H9 (cell line): ENCODE data around the gene C5AR1. TPM values are rescaled to one million over a fixed set of nuclear protein-coding genes. Genes with fewer than 3 reads are reported as not detected.

ENCODE experiments used
- DNase-seq: peaks from one replicate; pipeline ENCODE4 v3.0.0-alpha.2; 2017
- H2AFZ ChIP-seq: one replicate; pipeline ENCODE4 v1.6.1; 2013; ENCODE audit warnings: mild to moderate bottlenecking, low read length, control low read depth, moderate library complexity
- H2AK5ac ChIP-seq: 2 replicates; pipeline ENCODE4 v1.6.1; 2013; ENCODE audit warnings: low read length, control low read depth, mixed read lengths; ENCODE audit not compliant: insufficient read length
- H2BK120ac ChIP-seq: one replicate; pipeline ENCODE4 v1.6.1; 2013; ENCODE audit warnings: low read depth, mild to moderate bottlenecking, low read length, control low read depth, inconsistent platforms; ENCODE audit not compliant: poor library complexity, severe bottlenecking
- H2BK12ac ChIP-seq: 2 replicates; pipeline ENCODE4 v1.6.1; 2013; ENCODE audit warnings: low read length, control low read depth, mixed read lengths, low read depth; ENCODE audit not compliant: insufficient read length
- H2BK15ac ChIP-seq: 2 replicates; pipeline ENCODE4 v1.6.1; 2013; ENCODE audit warnings: low read depth, low read length, control low read depth
- H2BK20ac ChIP-seq: one replicate; pipeline ENCODE4 v1.6.1; 2013; ENCODE audit warnings: low read depth, mild to moderate bottlenecking, low read length, control low read depth, inconsistent platforms; ENCODE audit not compliant: poor library complexity, severe bottlenecking
- H2BK5ac ChIP-seq: 2 replicates; pipeline ENCODE4 v1.6.1; 2013; ENCODE audit warnings: low read length, control low read depth, mixed read lengths; ENCODE audit not compliant: insufficient read length
- H3K14ac ChIP-seq: 2 replicates; pipeline ENCODE4 v1.6.1; 2013; ENCODE audit warnings: low read length, control low read depth; ENCODE audit not compliant: insufficient read depth
- H3K18ac ChIP-seq: 2 replicates; pipeline ENCODE4 v1.6.1; 2013; ENCODE audit warnings: low read depth, mild to moderate bottlenecking, mixed read lengths, low read length, control low read depth; ENCODE audit not compliant: insufficient read length
- H3K23ac ChIP-seq: 2 replicates; pipeline ENCODE4 v1.6.1; 2013; ENCODE audit warnings: low read length, control low read depth, mixed read lengths, low read depth; ENCODE audit not compliant: insufficient read length
- H3K23me2 ChIP-seq: 2 replicates; pipeline ENCODE4 v1.6.1; 2013; ENCODE audit warnings: low read depth, mild to moderate bottlenecking, mixed read lengths, low read length, control low read depth; ENCODE audit not compliant: insufficient read length, poor library complexity, severe bottlenecking
- H3K27ac ChIP-seq: 2 replicates; pipeline ENCODE4 v1.5.1; 2013; ENCODE audit warnings: low read length, control low read depth, mixed read lengths, low read depth; ENCODE audit not compliant: insufficient read length
- H3K27me3 ChIP-seq: 2 replicates; pipeline ENCODE4 v1.6.1; 2013; ENCODE audit warnings: low read length, control low read depth, inconsistent platforms; ENCODE audit not compliant: insufficient read depth
- H3K4ac ChIP-seq: 2 replicates; pipeline ENCODE4 v1.6.1; 2013; ENCODE audit warnings: low read depth, mild to moderate bottlenecking, control low read depth, inconsistent platforms, low read length, moderate library complexity
- H3K4me1 ChIP-seq: 2 replicates; pipeline ENCODE4 v1.6.1; 2013; ENCODE audit warnings: low read length, control low read depth, inconsistent platforms; ENCODE audit not compliant: insufficient read depth
- H3K4me2 ChIP-seq: 2 replicates; pipeline ENCODE4 v1.6.1; 2013; ENCODE audit warnings: low read length, control low read depth, mixed read lengths; ENCODE audit not compliant: insufficient read length, insufficient read depth
- H3K56ac ChIP-seq: 2 replicates; pipeline ENCODE4 v1.6.1; 2013; ENCODE audit warnings: low read depth, mild to moderate bottlenecking, mixed read lengths, low read length, control low read depth; ENCODE audit not compliant: insufficient read length
- H3K79me1 ChIP-seq: 2 replicates; pipeline ENCODE4 v1.6.1; 2013; ENCODE audit warnings: low read depth, mild to moderate bottlenecking, moderate library complexity, low read length, control low read depth, inconsistent platforms; ENCODE audit not compliant: insufficient read depth, poor library complexity, severe bottlenecking
- H3K79me2 ChIP-seq: 2 replicates; pipeline ENCODE4 v1.6.1; 2013; ENCODE audit warnings: low read length, control low read depth, inconsistent platforms; ENCODE audit not compliant: insufficient read depth
- H3K9ac ChIP-seq: 2 replicates; pipeline ENCODE4 v1.6.1; 2013; ENCODE audit warnings: low read length, control low read depth, mixed read lengths; ENCODE audit not compliant: insufficient read length; ENCODE audit errors: extremely low read depth
- H3K9me3 ChIP-seq: one replicate; pipeline ENCODE4 v1.6.1; 2013; ENCODE audit warnings: low read depth, low read length, inconsistent platforms; ENCODE audit not compliant: control insufficient read depth
- H3T11ph ChIP-seq: one replicate; pipeline ENCODE4 v1.6.1; 2013; ENCODE audit warnings: mild to moderate bottlenecking, low read length, control low read depth, inconsistent platforms
- H4K20me1 ChIP-seq: one replicate; pipeline ENCODE4 v1.6.1; 2013; ENCODE audit not compliant: control insufficient read depth, insufficient read length, insufficient read depth
- H4K5ac ChIP-seq: 2 replicates; pipeline ENCODE4 v1.6.1; 2013; ENCODE audit warnings: low read depth, mild to moderate bottlenecking, mixed read lengths, low read length, control low read depth; ENCODE audit not compliant: insufficient read length
- H4K8ac ChIP-seq: replicated peaks from 2 replicates; pipeline ENCODE4 v1.6.1; 2013; ENCODE audit warnings: low read length, control low read depth, mixed read lengths, low read depth; ENCODE audit not compliant: insufficient read length
- H4K91ac ChIP-seq: 2 replicates; pipeline ENCODE4 v1.6.1; 2013; ENCODE audit warnings: low read depth, mild to moderate bottlenecking, moderate library complexity, mixed read lengths, low read length, control low read depth; ENCODE audit not compliant: insufficient read length
- H3K27ac Mint-ChIP-seq, 3 experiments: 2 replicates in 2 of 3; 3 replicates in 1 of 3; pipeline ENCODE4 v1.8.0; 2020 to 2021; ENCODE audit warnings: mixed read lengths in 3 of 3, mild to moderate bottlenecking in 1 of 3, moderate library complexity in 1 of 3
- H3K27me3 Mint-ChIP-seq: 2 replicates; pipeline ENCODE4 v1.8.0; 2021; ENCODE audit warnings: low read depth, mild to moderate bottlenecking, moderate library complexity, mixed read lengths
- H3K36me3 Mint-ChIP-seq, 3 experiments: 2 replicates in 2 of 3; 3 replicates in 1 of 3; pipeline ENCODE4 v1.8.0; 2020 to 2021; ENCODE audit warnings: low read depth in 3 of 3, mixed read lengths in 3 of 3; ENCODE audit not compliant: insufficient read depth in 1 of 3
- H3K4me1 Mint-ChIP-seq, 2 experiments: 2 replicates each; pipeline ENCODE4 v1.8.0; 2020; ENCODE audit warnings: mixed read lengths in 2 of 2
- H3K4me3 Mint-ChIP-seq, 2 experiments: 2 replicates in 1 of 2; 3 replicates in 1 of 2; pipeline ENCODE4 v1.8.0; 2020 to 2021; ENCODE audit warnings: mild to moderate bottlenecking in 2 of 2, mixed read lengths in 2 of 2, moderate library complexity in 1 of 2
- H3K9me3 Mint-ChIP-seq, 2 experiments: 2 replicates in 1 of 2; 3 replicates in 1 of 2; pipeline ENCODE4 v1.8.0; 2020; ENCODE audit warnings: mild to moderate bottlenecking in 2 of 2, mixed read lengths in 2 of 2, moderate library complexity in 1 of 2
- CTCF ChIP-seq: fragments of 200-600 bp; sonication (generic); conservative IDR thresholded peaks from 3 replicates; pipeline ENCODE4 v1.8.0; 2021; ENCODE audit warnings: antibody characterized with exemption, mild to moderate bottlenecking
- WGBS: extraction: QIAGEN DNeasy Blood & Tissue Kit; methylation state at CpG from one replicate; pipeline ENCODE4 v1.1.7; 2013; ENCODE audit warnings: missing lambda C conversion rate, low lambda C conversion rate, mixed read lengths; ENCODE audit not compliant: insufficient read length; ENCODE audit errors: extremely low coverage; 5-methylcytosine and 5-hydroxymethylcytosine counted together
- total RNA-seq: library from RNA; stranded (reverse); gene quantifications from 2 replicates; pipeline ENCODE4 v1.2.1, GENCODE V29; 2021

The C5AR1 gene
- total RNA-seq, 1 experiment from 2014 or later = 1.8 TPM

GRCh38 chr19:47306303-47306702 lies 3.4 kb upstream of the C5AR1 start:
- H3K9ac ChIP-seq = no peak overlapping the region
- Mint-ChIP-seq H3K4me1 (peaks cover 7% of the 10 kb centered on the region in 2 experiments), H3K36me3 (no peaks in the 10 kb centered on the region), H3K9me3 (peaks cover 0 to 2% of the 10 kb centered on the region in 2 experiments; a peak in 2 of 5 replicates), H3K4me3 (no peak overlapping the region), H3K27me3 (peaks cover 11% of the 10 kb centered on the region), H3K27ac (no peak overlapping the region)
- H4K5ac ChIP-seq = no peak overlapping the region
- no peak overlapping the region for H3K56ac ChIP-seq
- no peak overlapping the region for H4K91ac ChIP-seq
- H3K4me1 ChIP-seq = no peaks in the 10 kb centered on the region
- DNase-seq = no peak
- no peaks in the 10 kb centered on the region for H3K79me2 ChIP-seq
- no peak overlapping the region for H2AK5ac ChIP-seq
- no peak overlapping the region for H4K8ac ChIP-seq
- no peaks in the 10 kb centered on the region for H3K23me2 ChIP-seq
- H2BK120ac ChIP-seq = no peak overlapping the region
- no peak overlapping the region for H3K4ac ChIP-seq
- no peaks in the 10 kb centered on the region for H3K27me3 ChIP-seq
- no peak overlapping the region for H3K23ac ChIP-seq
- H2BK12ac ChIP-seq = no peak overlapping the region
- no peak overlapping the region for H3K14ac ChIP-seq
- no peak overlapping the region for H3K27ac ChIP-seq
- no peak overlapping the region for H2BK5ac ChIP-seq
- no peak overlapping the region for H2BK15ac ChIP-seq
- H3K9me3 ChIP-seq = no peaks in the 10 kb centered on the region
- H3K4me2 ChIP-seq = no peak overlapping the region
- H3T11ph ChIP-seq = no peak overlapping the region
- TF ChIP-seq CTCF = no peak
- H3K18ac ChIP-seq = no peak overlapping the region
- H4K20me1 ChIP-seq = no peaks in the 10 kb centered on the region
- WGBS = no CpG with 5 or more reads among the region's 3 CpGs
- H2BK20ac ChIP-seq = no peak overlapping the region
- H3K79me1 ChIP-seq = no peaks in the 10 kb centered on the region
- H2AFZ ChIP-seq = no peak overlapping the region
